H7 (cell line): Measurements from ENCODE around the gene NUP153. TPM values are rescaled to one million over a fixed set of nuclear protein-coding genes. Genes with fewer than 3 reads are reported as not detected.
"Not testable (repeated sequence)": the region's sequence is repeated elsewhere in the genome, so short reads cannot be mapped to it uniquely, and the experiment has no call there.

Experiments
- DNase-seq: peaks from one replicate; pipeline ENCODE4 v3.0.0; 2012
- H3K27me3 ChIP-seq: 2 replicates; pipeline ENCODE4 v1.6.0; 2011; ENCODE audit warnings: mild to moderate bottlenecking, low read length; ENCODE audit not compliant: control insufficient read depth, insufficient read depth
- H3K36me3 ChIP-seq: replicated peaks from 2 replicates; pipeline ENCODE4 v1.5.1; 2011; ENCODE audit warnings: low read length; ENCODE audit not compliant: control insufficient read depth, insufficient read depth
- H3K4me3 ChIP-seq: 2 replicates; pipeline ENCODE4 v1.5.1; 2011; ENCODE audit warnings: low read depth, mild to moderate bottlenecking, control low read depth, low read length, moderate library complexity; ENCODE audit not compliant: insufficient read depth
- total RNA-seq: library from RNA; depleted of rRNA; stranded (reverse); fragments of >200 nt; shearing (Covaris generic); gene quantifications from 2 replicates; pipeline ENCODE4 v1.2.3, GENCODE V29; 2014

Gene NUP153
- total RNA-seq, 1 experiment from 2014 or later, result 48.0 TPM

DNA sequence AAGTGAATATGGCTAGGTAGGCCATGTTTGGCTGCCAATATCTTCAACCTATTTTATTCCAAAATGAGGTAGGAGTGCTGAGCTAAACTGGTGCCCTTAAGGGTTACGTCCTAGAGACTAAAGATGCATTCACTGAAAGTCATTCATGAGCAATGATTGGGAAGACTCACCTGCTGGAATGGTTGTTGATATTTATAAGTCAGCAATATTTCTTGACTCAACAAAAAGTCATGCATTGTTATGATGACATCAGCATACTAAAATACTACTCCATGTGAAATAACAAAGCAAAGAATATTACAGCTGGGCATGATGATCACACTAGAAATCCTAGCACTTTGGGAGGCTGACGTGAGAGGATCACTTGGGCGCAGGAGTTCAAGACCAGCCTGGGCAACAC, 17.6 kb upstream of the NUP153 start:
- H3K4me3 ChIP-seq, result no peak overlapping the region
- DNase-seq, result no peak
- H3K27me3 ChIP-seq, result no peaks in the 10 kb centered on the region
- no peaks in the 10 kb centered on the region for H3K36me3 ChIP-seq

- Histone ChIP-seq H3K36me3 (no peaks in the 10 kb centered on the region), H3K27me3 (no peaks in the 10 kb centered on the region), H3K4me3 (no peak overlapping the region)
- no peak for DNase-seq
Measured at GRCh38 chr6:17721671-17722070, 14.9 kb upstream of the NUP153 start.

DNA sequence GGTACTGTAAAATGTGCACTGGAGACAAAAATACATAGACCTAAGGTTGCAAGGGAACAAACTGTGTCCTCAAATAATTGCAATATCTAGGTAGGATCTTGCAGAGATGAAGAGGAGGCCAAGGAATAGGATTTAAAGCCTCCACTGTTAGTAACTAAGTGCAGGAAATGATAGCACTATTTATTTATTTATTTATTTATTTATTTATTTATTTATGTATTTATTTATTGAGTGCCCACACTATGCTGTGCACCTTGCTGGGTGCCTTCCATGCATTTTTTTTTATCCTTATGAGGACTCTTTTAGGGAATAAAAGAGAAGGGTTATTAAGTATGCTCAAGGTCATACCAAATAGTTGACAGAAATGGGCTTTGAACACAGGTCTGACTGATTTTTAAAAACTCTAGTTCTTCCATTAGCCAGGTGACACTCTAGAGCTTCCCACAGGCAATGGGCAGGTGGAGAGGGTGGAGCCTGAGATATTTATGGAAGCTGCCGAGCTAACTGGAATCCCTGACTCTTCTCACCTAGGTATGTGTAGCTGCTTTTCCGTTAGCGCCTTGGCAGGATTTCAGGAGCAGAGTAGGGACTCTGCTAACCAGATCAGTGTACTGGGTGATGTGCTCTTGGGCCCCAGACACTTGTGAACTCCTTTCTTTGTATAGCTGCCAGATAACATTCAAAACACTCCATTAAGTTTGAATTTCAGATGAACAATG, 12.8 kb upstream of the NUP153 start:
- Histone ChIP-seq H3K27me3 (no peaks in the 10 kb centered on the region), H3K36me3 (no peaks in the 10 kb centered on the region), H3K4me3 (no peak overlapping the region)
- no peak for DNase-seq

DNA sequence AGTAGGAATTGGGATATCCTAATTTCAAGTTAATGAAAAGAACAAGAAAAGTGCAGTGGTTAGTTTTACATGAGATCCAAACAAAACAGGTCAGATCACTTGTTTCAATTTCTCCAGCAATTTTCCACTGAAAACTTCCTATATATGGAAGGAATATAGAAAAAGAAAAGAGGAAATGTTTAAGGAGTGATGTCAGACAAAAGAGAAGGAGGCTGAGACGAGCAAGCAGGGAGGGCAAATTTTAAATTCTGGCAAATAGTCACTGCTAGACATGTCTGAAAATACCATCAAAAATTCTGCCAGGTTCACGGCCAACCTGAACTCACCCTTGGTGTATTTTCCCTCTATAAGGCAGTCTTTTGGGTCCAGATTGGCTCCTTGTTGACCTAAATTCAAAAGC, 9.5 kb upstream of the NUP153 start:
- no peaks in the 10 kb centered on the region for H3K36me3 ChIP-seq
- no peak for DNase-seq
- H3K27me3 ChIP-seq, result no peaks in the 10 kb centered on the region
- H3K4me3 ChIP-seq, result no peak overlapping the region

DNA sequence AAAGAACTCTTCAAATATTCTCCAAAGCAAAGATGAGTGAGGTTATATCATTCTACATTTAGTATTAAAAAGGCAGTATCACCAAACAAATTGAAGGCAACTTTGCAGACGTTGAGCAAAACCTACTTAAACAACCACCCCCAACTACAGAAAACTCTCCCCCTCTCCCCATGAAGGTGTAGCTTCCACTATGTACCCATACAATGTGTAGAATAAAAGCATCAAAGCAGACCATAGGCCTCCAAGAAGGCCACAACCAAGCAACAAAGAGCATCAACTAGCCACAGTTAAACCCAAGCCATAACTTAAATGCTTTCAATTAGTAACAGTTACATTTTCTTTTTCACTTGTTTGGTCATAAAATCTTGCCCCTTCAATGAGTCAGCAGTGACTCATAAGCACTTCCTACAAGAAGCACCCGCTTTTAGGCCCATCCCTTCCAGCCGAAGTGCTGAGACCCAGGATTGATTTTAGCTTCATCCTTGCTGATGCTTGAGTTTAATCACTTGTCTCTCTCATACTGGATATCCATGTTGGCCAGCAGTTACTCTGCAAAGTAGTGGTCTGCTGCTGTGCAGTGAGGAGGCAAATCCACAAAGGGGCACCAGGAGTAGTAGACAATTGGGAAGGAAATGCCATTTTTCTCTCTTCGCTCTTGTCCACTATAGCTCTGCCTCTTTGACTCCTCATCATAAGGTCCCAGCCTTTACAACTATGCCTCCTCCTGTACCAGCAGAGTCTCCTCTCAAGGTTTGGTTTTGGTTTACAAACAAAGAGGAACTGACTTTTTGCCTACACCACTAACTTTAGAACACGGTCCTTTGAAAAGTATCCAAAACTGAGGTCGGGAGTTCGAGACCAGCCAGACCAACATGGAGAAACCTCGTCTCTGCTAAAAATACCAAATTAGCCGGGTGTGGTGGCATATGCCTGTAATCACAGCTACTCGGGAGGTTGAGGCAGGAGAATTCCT, 8.4 kb upstream of the NUP153 start:
- no peaks in the 10 kb centered on the region for H3K27me3 ChIP-seq
- H3K4me3 ChIP-seq, result no peak overlapping the region
- no peak for DNase-seq
- no peaks in the 10 kb centered on the region for H3K36me3 ChIP-seq

GRCh38 chr6:17714177-17714576, 7.5 kb upstream of the NUP153 start:
- H3K27me3 ChIP-seq, result no peaks in the 10 kb centered on the region
- H3K4me3 ChIP-seq, result no peak overlapping the region
- no peaks in the 10 kb centered on the region for H3K36me3 ChIP-seq
- no peak for DNase-seq

GRCh38 chr6:17712576-17712975, 5.9 kb upstream of the NUP153 start:
- Histone ChIP-seq H3K27me3 (no peaks in the 10 kb centered on the region), H3K4me3 (no peak overlapping the region), H3K36me3 (no peaks in the 10 kb centered on the region)
- DNase-seq, result no peak

- no peak overlapping the region for H3K4me3 ChIP-seq
- DNase-seq, result no peak
- H3K36me3 ChIP-seq, result no peaks in the 10 kb centered on the region
- no peaks in the 10 kb centered on the region for H3K27me3 ChIP-seq
Measured at GRCh38 chr6:17710331-17710730, 3.6 kb upstream of the NUP153 start.

DNA sequence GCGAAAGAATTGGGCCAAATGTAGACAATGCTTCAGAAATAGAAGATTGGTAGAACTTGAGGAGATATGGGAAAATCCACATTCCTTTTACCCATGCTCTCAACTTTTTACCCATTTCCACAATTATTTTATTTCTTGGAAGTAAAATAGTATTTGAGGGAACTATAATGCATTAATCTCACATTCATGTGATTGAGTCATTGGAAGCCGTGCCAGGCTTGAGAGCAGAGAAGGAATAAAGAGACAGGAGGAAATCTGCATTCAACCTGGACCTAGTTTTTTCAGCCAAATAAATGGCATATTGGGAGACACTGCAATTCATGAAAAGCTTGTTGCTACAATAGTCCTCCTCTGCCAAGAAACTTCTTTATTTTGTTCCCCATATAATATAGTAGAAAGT, 2.8 kb upstream of the NUP153 start:
- H3K27me3 ChIP-seq, result no peaks in the 10 kb centered on the region
- H3K36me3 ChIP-seq, result no peaks in the 10 kb centered on the region
- DNase-seq, result no peak
- H3K4me3 ChIP-seq, result no peak overlapping the region

- not testable (repeated sequence) for DNase-seq, H3K27me3 ChIP-seq, H3K36me3 ChIP-seq, H3K4me3 ChIP-seq
Measured at GRCh38 chr6:17708035-17708434, 1.3 kb upstream of the NUP153 start.

- H3K36me3 ChIP-seq, result no peaks in the 10 kb centered on the region
- no peak for DNase-seq
- no peaks in the 10 kb centered on the region for H3K27me3 ChIP-seq
- H3K4me3 ChIP-seq, result peak overlapping the region; percentile 32
Measured at GRCh38 chr6:17707371-17707651, 586 bp upstream of the NUP153 start.

GRCh38 chr6:17705778-17706579, 746 bp downstream of the NUP153 start:
- no peaks in the 10 kb centered on the region for H3K27me3 ChIP-seq
- DNase-seq, result peak; percentile 82
- peak overlapping the region; percentile 98 for H3K4me3 ChIP-seq
- no peaks in the 10 kb centered on the region for H3K36me3 ChIP-seq

DNA sequence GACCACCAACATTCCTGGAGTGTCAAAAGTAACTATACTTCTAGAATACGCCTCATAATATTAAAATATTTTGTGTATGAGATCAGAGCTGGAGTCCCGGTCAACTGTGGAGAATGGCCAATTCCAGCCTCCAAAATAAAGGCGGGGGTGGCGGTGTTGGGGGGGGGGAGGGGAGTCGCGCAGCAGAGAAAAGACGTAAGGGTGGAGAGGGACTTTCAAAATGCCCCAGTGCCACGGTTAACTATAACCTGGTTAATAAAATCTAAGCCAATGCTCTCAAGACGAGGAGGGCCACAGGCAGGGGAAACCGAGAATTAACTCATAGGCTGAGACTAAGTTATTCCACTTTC, 1.3 kb downstream of the NUP153 start:
- Histone ChIP-seq H3K4me3 (peak overlapping the region; percentile 98), H3K36me3 (no peaks in the 10 kb centered on the region), H3K27me3 (no peaks in the 10 kb centered on the region)
- DNase-seq, result peak; percentile 76

DNA sequence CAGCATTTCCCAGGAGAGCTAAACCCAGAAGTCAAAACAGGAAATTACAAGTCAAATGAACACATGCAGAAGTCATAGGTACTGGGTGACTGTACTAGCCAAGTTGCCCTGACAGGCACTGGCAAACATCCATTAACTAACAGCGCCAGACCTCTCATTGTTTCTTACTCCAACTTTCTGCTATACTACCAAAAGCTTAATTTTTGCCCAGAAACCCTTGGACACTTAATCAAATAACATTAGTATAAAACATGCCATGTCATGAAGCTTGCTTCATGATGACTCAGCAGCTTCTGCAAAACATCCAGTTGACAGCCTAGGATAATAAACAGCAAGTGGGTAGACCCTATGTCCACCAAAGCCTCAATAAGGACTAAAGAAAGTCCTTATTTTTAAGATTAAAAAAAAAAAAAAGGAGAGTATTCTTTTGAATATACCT, 3.5 kb downstream of the NUP153 start:
- Histone ChIP-seq H3K4me3 (no peak overlapping the region), H3K27me3 (no peaks in the 10 kb centered on the region), H3K36me3 (no peaks in the 10 kb centered on the region; the same call in 1 of the 2 replicates)
- no peak for DNase-seq
